T47D (cell line): ENCODE measurements around the gene RGS9.
"Not testable (repeated sequence)": the region's sequence is repeated elsewhere in the genome, so short reads cannot be mapped to it uniquely, and the experiment has no call there.

Experiments used
- DNase-seq, 2 experiments: peaks; one replicate each; pipeline versions ENCODE4 v3.0.0 to v3.0.0-alpha.2; 2011 to 2012; ENCODE audit warnings: low read depth in 1 of 2, low spot score in 1 of 2
- JUND ChIP-seq: IDR thresholded peaks from 2 replicates; pipeline ENCODE4 v1.6.1; 2012; ENCODE audit warnings: low read depth
- in situ Hi-C: cut with HindIII; loops from 2 replicates; pipeline ENCODE4 v1.10.0; 2016; ENCODE audit warnings: low sequenced_read_pairs, low pct_unique_long_range_greater_than_20kb

The RGS9 gene

GRCh38 chr17:65137021-65137939, at the start of gene RGS9:
Gene RGS9 (plus strand): TSS chr17:65137370. CDS start chr17:65137541, 171 bp downstream.
- no peak for TF ChIP-seq JUND
- in situ Hi-C loops = no loop called here
- peak; percentile 86 to 91 for DNase-seq

GRCh38 chr17:65088621-65089360, 48.4 kb upstream of the RGS9 start:
- in situ Hi-C loops = no loop called here
- no peak for TF ChIP-seq JUND
- peak in 1 of 2 experiments; percentile 37 for DNase-seq

- DNase-seq = no peak
- in situ Hi-C loops = no loop called here
- TF ChIP-seq JUND = no peak
Observed at GRCh38 chr17:65092262-65092661, 44.9 kb upstream of the RGS9 start.

- in situ Hi-C loops, DNase-seq: not testable (repeated sequence)
Observed at GRCh38 chr17:65092721-65093356, 44.3 kb upstream of the RGS9 start.

GRCh38 chr17:65093930-65094329, 43.2 kb upstream of the RGS9 start:
- no peak for TF ChIP-seq JUND
- in situ Hi-C loops = no loop called here
- DNase-seq = no peak

- DNase-seq = no peak
- no peak for TF ChIP-seq JUND
- in situ Hi-C loops = no loop called here
Observed at GRCh38 chr17:65095465-65095864, 41.7 kb upstream of the RGS9 start.

GRCh38 chr17:65096382-65096781, 40.8 kb upstream of the RGS9 start:
- in situ Hi-C loops, DNase-seq: not testable (repeated sequence)

GRCh38 chr17:65097110-65097509, 40.1 kb upstream of the RGS9 start:
- no peak for DNase-seq
- in situ Hi-C loops = no loop called here
- no peak for TF ChIP-seq JUND

- no peak for TF ChIP-seq JUND
- in situ Hi-C loops = no loop called here
- no peak for DNase-seq
Observed at GRCh38 chr17:65099475-65099874, 37.7 kb upstream of the RGS9 start.

GRCh38 chr17:65099941-65100315, 37.2 kb upstream of the RGS9 start:
- no peak for TF ChIP-seq JUND
- in situ Hi-C loops = no loop called here
- DNase-seq = peak; percentile 57 to 83

- DNase-seq = peak; percentile 77 to 90
- no peak for TF ChIP-seq JUND
- in situ Hi-C loops = no loop called here
Observed at GRCh38 chr17:65100316-65101140, 36.6 kb upstream of the RGS9 start.

GRCh38 chr17:65101371-65101770, 35.8 kb upstream of the RGS9 start:
- in situ Hi-C loops = no loop called here
- no peak for TF ChIP-seq JUND
- no peak for DNase-seq
